Thyroid gland (tissue), 4 donors: ENCODE measurements around the gene GLIPR2. TPM values are rescaled to one million over a fixed set of nuclear protein-coding genes. Genes with fewer than 3 reads are reported as not detected.

Source experiments
- DNase-seq, 2 donors: peaks; one replicate each; pipeline ENCODE4 v3.0.0-alpha.2; 2019
- H3K27ac ChIP-seq, 3 donors: fragments of 200-600 bp; sonication (generic); 1 replicate in 2 of 3; 2 replicates in 1 of 3; pipeline ENCODE4 v1.5.1; 2016 to 2019; ENCODE audit warnings: mild to moderate bottlenecking in 1 of 3, moderate library complexity in 1 of 3
- H3K27me3 ChIP-seq: fragments of 200-600 bp; sonication (generic); one replicate; pipeline ENCODE4 v1.5.1; 2019
- H3K36me3 ChIP-seq, 2 donors: fragments of 200-600 bp; sonication (generic); one replicate each; pipeline ENCODE4 v1.5.1; 2016 to 2019
- H3K4me1 ChIP-seq, 2 donors: fragments of 200-600 bp; sonication (generic); one replicate each; pipeline ENCODE4 v1.5.1; 2017 to 2019
- H3K4me3 ChIP-seq, 3 donors: fragments of 200-600 bp; sonication (generic); replicated peaks in 1 of 3; 1 replicate in 2 of 3; 2 replicates in 1 of 3; pipeline ENCODE4 v1.5.1; 2016; ENCODE audit warnings: mild to moderate bottlenecking in 1 of 3
- H3K9me3 ChIP-seq: fragments of 200-600 bp; sonication (generic); one replicate; pipeline ENCODE4 v1.5.1; 2017
- POLR2A ChIP-seq, 2 donors: fragments of 450-650 bp; IDR thresholded peaks; one replicate each; pipeline ENCODE4 v1.6.1; 2017; ENCODE audit warnings: antibody characterized with exemption in 2 of 2, mild to moderate bottlenecking in 2 of 2, moderate library complexity in 1 of 2
- WGBS, 2 donors: methylation state at CpG; one replicate each; pipeline ENCODE4 v1.1.5; 2017; 5-methylcytosine and 5-hydroxymethylcytosine counted together
- intact Hi-C: fragments of 100-400 bp; cut with DNase I; formaldehyde crosslinking; loops from one replicate; pipeline ENCODE4 v1.15.1; 2023
- total RNA-seq, 4 donors: library from RNA; depleted of rRNA; stranded (reverse); fragments of >200 nt; gene quantifications; one replicate each; pipeline ENCODE4 v1.2.3, GENCODE V29; 2016
- TF ChIP-seq, protein P1 (sequence below), 6 experiments: fragments of 200-600 bp in 3 of 6; fragments of 450-650 bp in 3 of 6; sonication (generic) in 3 of 6; IDR thresholded peaks; one replicate each; pipeline ENCODE4 v1.5.1; 2016 to 2019; ENCODE audit warnings: antibody characterized with exemption in 6 of 6, mild to moderate bottlenecking in 2 of 6, inconsistent platforms in 1 of 6, moderate library complexity in 1 of 6

Gene GLIPR2
- total RNA-seq, 4 donors from 2014 or later: 15.6 to 25.1 (median 20.4) TPM

DNA sequence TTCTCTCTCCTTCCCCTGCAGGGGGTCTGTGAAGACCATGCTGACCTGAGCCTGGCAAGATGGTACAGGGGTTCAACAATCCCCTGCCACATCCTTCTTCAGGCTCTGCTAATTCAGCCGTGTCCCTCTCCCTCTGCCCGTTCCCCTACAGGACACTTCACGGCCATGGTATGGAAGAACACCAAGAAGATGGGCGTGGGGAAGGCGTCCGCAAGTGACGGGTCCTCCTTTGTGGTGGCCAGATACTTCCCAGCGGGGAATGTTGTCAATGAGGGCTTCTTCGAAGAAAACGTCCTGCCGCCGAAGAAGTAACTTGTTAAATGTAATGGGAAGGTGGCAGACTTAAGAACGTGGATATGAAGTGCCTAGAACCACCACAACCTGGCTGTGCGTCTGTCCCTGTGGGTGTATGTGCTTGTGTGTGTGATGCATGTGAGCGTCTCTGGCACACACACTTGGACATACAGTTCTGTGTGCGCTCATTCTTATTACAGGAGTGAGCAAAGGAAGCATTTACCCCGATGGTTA lies 25.7 kb downstream of the GLIPR2 start:
- Histone ChIP-seq H3K27ac (no peak overlapping the region), H3K27me3 (no peaks in the 10 kb centered on the region), H3K9me3 (no peaks in the 10 kb centered on the region), H3K36me3 (no peaks in the 10 kb centered on the region), H3K4me1 (peaks cover 8 to 26% of the 10 kb centered on the region in 2 donors), H3K4me3 (no peak overlapping the region)
- WGBS, 2 donors: 93 to 95% methylated on average over 17 of the region's 17 CpGs
- no peak for DNase-seq
- intact Hi-C loops: loop anchor here (10.0 kb wide), 1 partner anchor 207 kb away; the partner anchor contains the start of gene OR2S2
- no peak for TF ChIP-seq POLR2A (IDR thresholded peaks at IDR 0.05)
- TF ChIP-seq, protein P1, sequence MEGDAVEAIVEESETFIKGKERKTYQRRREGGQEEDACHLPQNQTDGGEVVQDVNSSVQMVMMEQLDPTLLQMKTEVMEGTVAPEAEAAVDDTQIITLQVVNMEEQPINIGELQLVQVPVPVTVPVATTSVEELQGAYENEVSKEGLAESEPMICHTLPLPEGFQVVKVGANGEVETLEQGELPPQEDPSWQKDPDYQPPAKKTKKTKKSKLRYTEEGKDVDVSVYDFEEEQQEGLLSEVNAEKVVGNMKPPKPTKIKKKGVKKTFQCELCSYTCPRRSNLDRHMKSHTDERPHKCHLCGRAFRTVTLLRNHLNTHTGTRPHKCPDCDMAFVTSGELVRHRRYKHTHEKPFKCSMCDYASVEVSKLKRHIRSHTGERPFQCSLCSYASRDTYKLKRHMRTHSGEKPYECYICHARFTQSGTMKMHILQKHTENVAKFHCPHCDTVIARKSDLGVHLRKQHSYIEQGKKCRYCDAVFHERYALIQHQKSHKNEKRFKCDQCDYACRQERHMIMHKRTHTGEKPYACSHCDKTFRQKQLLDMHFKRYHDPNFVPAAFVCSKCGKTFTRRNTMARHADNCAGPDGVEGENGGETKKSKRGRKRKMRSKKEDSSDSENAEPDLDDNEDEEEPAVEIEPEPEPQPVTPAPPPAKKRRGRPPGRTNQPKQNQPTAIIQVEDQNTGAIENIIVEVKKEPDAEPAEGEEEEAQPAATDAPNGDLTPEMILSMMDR (IDR thresholded peaks at IDR 0.05): no peak

DNA sequence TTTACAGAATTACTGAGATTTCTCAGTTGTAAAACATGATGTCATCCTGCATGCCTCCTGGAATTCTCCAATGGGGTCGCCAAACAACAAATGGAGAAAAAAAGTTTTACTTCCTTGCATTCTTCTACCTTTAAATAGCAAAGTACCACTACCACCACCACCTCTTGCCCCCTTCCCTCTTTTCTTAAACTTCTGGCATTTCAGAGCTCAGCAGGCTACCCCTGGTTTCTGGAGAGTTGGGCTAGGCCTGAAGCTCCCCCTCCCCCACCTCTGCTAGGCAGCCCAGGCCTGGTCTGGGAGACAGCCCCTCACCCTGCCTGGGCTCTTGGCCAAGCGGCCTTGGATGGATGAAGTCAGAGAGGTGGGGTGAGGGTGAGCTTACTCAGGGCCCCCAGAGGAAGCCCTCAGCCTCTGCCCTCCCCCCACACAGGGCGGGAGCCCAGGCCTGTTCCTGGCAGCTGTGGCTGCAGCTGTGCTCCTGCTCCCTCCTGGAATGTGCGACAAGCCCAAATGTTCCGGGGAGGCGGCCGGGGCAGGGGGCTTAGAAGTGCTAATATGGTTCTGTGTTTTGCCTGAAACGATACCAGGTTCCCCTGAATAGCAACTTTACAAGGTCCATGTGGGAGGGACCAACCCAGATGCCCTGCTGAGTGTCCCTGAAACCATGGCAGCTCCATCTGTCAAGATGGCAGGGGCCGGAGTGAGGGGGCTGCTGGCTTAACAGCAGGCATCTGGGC lies 26.7 kb downstream of the GLIPR2 start:
- intact Hi-C loops: loop anchor here (10.0 kb wide), 1 partner anchor 208 kb away; the partner anchor contains the start of gene OR2S2
- peak; percentile 95 to 96 for DNase-seq

DNA sequence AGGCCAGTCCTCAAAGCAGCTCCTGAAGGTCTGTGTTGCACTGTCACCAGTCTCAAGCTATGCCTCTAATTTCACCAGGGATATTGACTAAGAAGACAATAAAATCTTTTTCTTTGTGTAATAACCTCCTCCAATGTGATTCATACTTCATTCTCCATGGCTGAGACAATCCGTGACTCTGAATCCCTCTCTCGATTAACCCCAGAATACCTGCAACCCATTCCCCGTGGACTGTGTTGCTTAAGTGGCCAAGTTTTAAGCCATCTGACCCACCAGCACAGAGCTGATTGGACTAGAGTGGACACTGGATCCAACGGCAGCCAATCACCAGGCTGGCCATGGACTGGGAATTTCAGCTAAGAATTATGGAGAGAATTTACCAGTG lies 27.2 kb downstream of the GLIPR2 start:
- H3K4me1 ChIP-seq: peaks cover 8 to 26% of the 10 kb centered on the region in 2 donors
- H3K27me3 ChIP-seq: no peaks in the 10 kb centered on the region
- no peaks in the 10 kb centered on the region for H3K9me3 ChIP-seq
- intact Hi-C loops: loop anchor here (10.0 kb wide), 1 partner anchor 209 kb away; the partner anchor contains the start of gene OR2S2
- no peak for DNase-seq
- peak overlapping the region; percentile 42 to 84 (median 71) for H3K27ac ChIP-seq
- TF ChIP-seq, protein P1 (IDR thresholded peaks at IDR 0.05): no peak
- TF ChIP-seq POLR2A (IDR thresholded peaks at IDR 0.05): no peak
- H3K4me3 ChIP-seq: no peak overlapping the region
- 62 to 69% methylated on average over 4 of the region's 4 CpGs for WGBS, 2 donors
- no peaks in the 10 kb centered on the region for H3K36me3 ChIP-seq

More for the DNA sequence above, 26.7 kb downstream of the GLIPR2 start:
- WGBS, 2 donors: 12 to 28% methylated on average over 4 to 8 of the region's 9 CpGs
- H3K9me3 ChIP-seq: no peaks in the 10 kb centered on the region
- peak overlapping the region; percentile 42 to 84 (median 71) for H3K27ac ChIP-seq
- H3K27me3 ChIP-seq: no peaks in the 10 kb centered on the region
- TF ChIP-seq, protein P1 (IDR thresholded peaks at IDR 0.05): no peak
- peak in 1 of 2 donors; percentile 17 for TF ChIP-seq POLR2A (IDR thresholded peaks at IDR 0.05)
- no peak overlapping the region for H3K4me3 ChIP-seq
- H3K4me1 ChIP-seq: peaks cover 8 to 26% of the 10 kb centered on the region in 2 donors
- no peaks in the 10 kb centered on the region for H3K36me3 ChIP-seq

DNA sequence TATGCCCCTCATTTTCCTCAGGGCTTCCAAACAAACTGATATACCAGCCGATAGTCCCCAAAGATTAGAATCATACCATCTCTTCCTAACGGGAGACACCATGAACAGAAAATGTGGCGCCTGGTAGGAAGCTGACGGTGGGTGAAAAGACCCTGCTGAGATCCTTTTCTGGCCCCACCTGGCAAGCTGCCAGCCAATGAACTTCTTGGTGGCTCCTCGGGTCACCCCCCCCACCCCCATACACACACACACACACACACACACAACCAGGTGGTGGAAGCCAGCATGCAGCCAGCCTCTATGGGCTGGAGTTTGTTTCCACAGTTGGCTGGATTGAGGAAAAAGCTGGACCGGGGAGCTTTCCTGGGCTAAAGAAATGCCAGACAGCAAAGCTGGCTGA lies 27.8 kb downstream of the GLIPR2 start:
- Histone ChIP-seq H3K36me3 (no peaks in the 10 kb centered on the region), H3K27ac (peak overlapping the region in 2 of 3 donors; percentile 2 to 84), H3K27me3 (no peaks in the 10 kb centered on the region), H3K4me3 (no peak overlapping the region), H3K4me1 (peaks cover 8 to 26% of the 10 kb centered on the region in 2 donors), H3K9me3 (no peaks in the 10 kb centered on the region)
- intact Hi-C loops: loop anchor here (10.0 kb wide), 1 partner anchor 210 kb away; the partner anchor contains the start of gene OR2S2
- WGBS, 2 donors: 77% methylated on average over 6 of the region's 6 CpGs
- no peak for TF ChIP-seq POLR2A (IDR thresholded peaks at IDR 0.05)
- TF ChIP-seq, protein P1 (IDR thresholded peaks at IDR 0.05): no peak
- no peak for DNase-seq

DNA sequence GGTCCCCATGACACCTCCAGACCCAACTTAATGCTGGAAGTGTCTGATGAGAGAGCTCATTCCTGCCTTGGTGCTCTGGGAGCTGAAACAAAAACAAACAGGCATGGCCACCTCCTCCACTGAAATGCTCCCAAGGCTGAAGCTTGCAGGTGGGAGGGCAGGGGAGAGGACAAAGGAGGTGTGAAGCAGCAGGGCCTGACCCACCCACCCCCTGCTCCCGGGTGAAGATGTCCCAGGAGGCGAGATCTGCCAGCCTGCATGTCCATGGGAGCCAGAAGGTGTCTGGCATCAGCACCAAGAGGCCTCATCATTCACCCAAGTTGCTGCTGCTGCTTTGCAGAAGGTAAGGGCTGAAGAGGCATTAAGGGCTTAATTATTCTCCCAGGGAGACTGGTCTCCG lies 28.5 kb downstream of the GLIPR2 start:
- Histone ChIP-seq H3K27ac (peak overlapping the region in 2 of 3 donors; percentile 2 to 84), H3K9me3 (no peaks in the 10 kb centered on the region), H3K4me3 (no peak overlapping the region), H3K36me3 (no peaks in the 10 kb centered on the region), H3K27me3 (no peaks in the 10 kb centered on the region), H3K4me1 (peaks cover 8 to 26% of the 10 kb centered on the region in 2 donors)
- intact Hi-C loops: loop anchor here (10.0 kb wide), 1 partner anchor 210 kb away; the partner anchor contains the start of gene OR2S2
- DNase-seq: no peak
- WGBS, 2 donors: 63 to 68% methylated on average over 2 to 3 of the region's 3 CpGs
- TF ChIP-seq POLR2A (IDR thresholded peaks at IDR 0.05): no peak
- TF ChIP-seq, protein P1 (IDR thresholded peaks at IDR 0.05): no peak
